Transverse colon (tissue), 4 donors: ENCODE data around the gene CTNNBL1.

Experiments used
- CTCF ChIP-seq, 5 experiments: fragments of 200-600 bp in 3 of 5; fragments of 450-650 bp in 2 of 5; sonication (generic) in 3 of 5; IDR thresholded peaks; 1 replicate in 2 of 5; 2 replicates in 3 of 5; pipeline ENCODE4 v1.5.1; 2016 to 2017; ENCODE audit warnings: antibody characterized with exemption in 5 of 5, inconsistent platforms in 3 of 5, mild to moderate bottlenecking in 2 of 5, moderate library complexity in 1 of 5
- EP300 ChIP-seq: sonication (generic); formaldehyde crosslinking; IDR thresholded peaks from one replicate; pipeline ENCODE4 v1.6.1; 2017; ENCODE audit warnings: antibody characterized with exemption, low read depth
- POLR2A ChIP-seq: fragments of 450-650 bp; IDR thresholded peaks from one replicate; pipeline ENCODE4 v1.6.1; 2016; ENCODE audit warnings: antibody characterized with exemption, mild to moderate bottlenecking, moderate library complexity
- POLR2AphosphoS5 ChIP-seq, 3 donors: sonication (generic); formaldehyde crosslinking; IDR thresholded peaks; one replicate each; pipeline ENCODE4 v1.6.1; 2016; ENCODE audit warnings: antibody characterized with exemption in 3 of 3

- TF ChIP-seq CTCF (IDR thresholded peaks at IDR 0.05) (no peak), POLR2A (no peak), POLR2AphosphoS5 (IDR thresholded peaks at IDR 0.05) (no peak), EP300 (no peak)
Observed at GRCh38 chr20:37669773-37670236, 24.0 kb upstream of the CTNNBL1 start.
